A549 (cell line): Measurements from ENCODE around the gene TMEM30A. TPM values are rescaled to one million over a fixed set of nuclear protein-coding genes. Genes with fewer than 3 reads are reported as not detected.

Experiments used
- ATAC-seq, 2 experiments: fragments of 200-7000 bp in 1 of 2; fragments of >200 bp in 1 of 2; cut with Nextera tagmentation in 1 of 2; cut with Tn5 transposase in 1 of 2; 3 replicates each; pipeline versions ENCODE4 v1.8.0 to v1.9.1; 2018 to 2020; ENCODE audit warnings: mild to moderate bottlenecking in 1 of 2, moderate library complexity in 1 of 2
- CTCF ChIA-PET: fragments of 300-600 bp; sonication (Branson Sonifier 250); formaldehyde crosslinking; extraction: SDS; loops from one replicate; lab custom pipeline; 2021; ENCODE audit warnings: antibody characterized with exemption, inconsistent platforms; lab: Yijun Ruan, JAX
- POLR2A ChIA-PET: fragments of 350-600 bp; formaldehyde crosslinking; extraction: SDS; loops from one replicate; lab custom pipeline; 2021; ENCODE audit warnings: antibody characterized with exemption, inconsistent platforms; lab: Yijun Ruan, JAX
- DNase-seq, 2 experiments: peaks; one replicate each; pipeline versions ENCODE4 v3.0.0 to v3.0.0-alpha.2; 2011 to 2016; ENCODE audit warnings: low read depth in 1 of 2, low spot score in 1 of 2
- FAIRE-seq: peaks from 2 replicates; lab custom pipeline; 2011; peaks lifted over from hg19 to GRCh38; lab: Jason Lieb, UNC
- H3K27ac ChIP-seq, 2 experiments: fragments of >200 bp; sonication (Bioruptor Twin); formaldehyde crosslinking; 3 replicates each; pipeline ENCODE4 v1.5.1; 2016 to 2017
- H3K4me1 ChIP-seq: fragments of >200 bp; sonication (Bioruptor Twin); formaldehyde crosslinking; 3 replicates; pipeline ENCODE4 v1.6.1; 2016
- H3K4me2 ChIP-seq: fragments of >200 bp; sonication (Bioruptor Twin); formaldehyde crosslinking; 3 replicates; pipeline ENCODE4 v1.6.1; 2016
- H3K4me3 ChIP-seq: fragments of >200 bp; sonication (Bioruptor Twin); formaldehyde crosslinking; 3 replicates; pipeline ENCODE4 v1.5.1; 2016
- H3K9me3 ChIP-seq: fragments of >200 bp; sonication (Bioruptor Twin); formaldehyde crosslinking; 3 replicates; pipeline ENCODE4 v1.6.1; 2016
- CBX8 ChIP-seq: fragments of 200-600 bp; sonication (generic); IDR thresholded peaks from 2 replicates; pipeline ENCODE4 v1.6.1; 2016
- CEBPB ChIP-seq, 2 experiments: fragments of >200 bp in 1 of 2; sonication (Bioruptor Twin) in 1 of 2; formaldehyde crosslinking in 1 of 2; IDR thresholded peaks; 2 replicates each; pipeline ENCODE4 v1.6.1; 2012 to 2016
- CTCF ChIP-seq: fragments of >200 bp; sonication (Bioruptor Twin); formaldehyde crosslinking; IDR thresholded peaks from 3 replicates; pipeline ENCODE4 v1.5.1; 2016
- E2F6 ChIP-seq: IDR thresholded peaks from 2 replicates; pipeline ENCODE4 v1.6.1; 2012; ENCODE audit warnings: low read depth, borderline replicate concordance
- EHF ChIP-seq: fragments of 250-450 bp; sonication (Bioruptor Pico); IDR thresholded peaks from 2 replicates; pipeline ENCODE4 v1.5.0; 2020; ENCODE audit warnings: mild to moderate bottlenecking
- FOSL2 ChIP-seq, 2 experiments: fragments of 450-650 bp in 1 of 2; fragments of >200 bp in 1 of 2; sonication (Bioruptor Twin) in 1 of 2; formaldehyde crosslinking; IDR thresholded peaks; 2 replicates each; pipeline versions ENCODE4 v1.5.0 to v1.6.1; 2016 to 2020; ENCODE audit warnings: mild to moderate bottlenecking in 1 of 2, moderate library complexity in 1 of 2
- HDAC2 ChIP-seq: fragments of 200-600 bp; sonication (generic); IDR thresholded peaks from 2 replicates; pipeline ENCODE4 v1.6.1; 2016
- JUNB ChIP-seq: fragments of >200 bp; sonication (Bioruptor Twin); formaldehyde crosslinking; IDR thresholded peaks from 2 replicates; pipeline ENCODE4 v1.6.1; 2016
- KDM5A ChIP-seq: fragments of 200-600 bp; sonication (generic); IDR thresholded peaks from 2 replicates; pipeline ENCODE4 v1.6.1; 2016; ENCODE audit warnings: antibody characterized with exemption, mild to moderate bottlenecking
- MYC ChIP-seq: IDR thresholded peaks from 2 replicates; pipeline ENCODE4 v1.6.1; 2012; ENCODE audit warnings: mild to moderate bottlenecking, inconsistent platforms, low read length, improper control_type of control experiment, borderline replicate concordance
- RAD21 ChIP-seq, 2 experiments: fragments of >200 bp in 1 of 2; sonication (Bioruptor Twin) in 1 of 2; formaldehyde crosslinking in 1 of 2; IDR thresholded peaks in 1 of 2; conservative IDR thresholded peaks in 1 of 2; 2 replicates in 1 of 2; 3 replicates in 1 of 2; pipeline ENCODE4 v1.6.1; 2012 to 2018; ENCODE audit warnings: inconsistent platforms in 1 of 2
- REST ChIP-seq: fragments of 200-600 bp; sonication (generic); IDR thresholded peaks from 2 replicates; pipeline ENCODE4 v1.6.1; 2016; ENCODE audit warnings: antibody characterized with exemption, mild to moderate bottlenecking, moderate library complexity
- RNF2 ChIP-seq: fragments of 200-600 bp; sonication (generic); IDR thresholded peaks from 2 replicates; pipeline ENCODE4 v1.6.1; 2016; ENCODE audit warnings: low read depth, mild to moderate bottlenecking, antibody characterized with exemption, moderate library complexity, borderline replicate concordance
- SMC3 ChIP-seq: fragments of >200 bp; sonication (Bioruptor Twin); formaldehyde crosslinking; IDR thresholded peaks from 3 replicates; pipeline ENCODE4 v1.6.1; 2018; ENCODE audit warnings: inconsistent platforms
- SREBF2 ChIP-seq: fragments of 450-650 bp; IDR thresholded peaks from 2 replicates; pipeline ENCODE4 v1.6.1; 2014; ENCODE audit warnings: mild to moderate bottlenecking, moderate library complexity
- USF2 ChIP-seq: fragments of 450-650 bp; IDR thresholded peaks from 2 replicates; pipeline ENCODE4 v1.6.1; 2014; ENCODE audit warnings: antibody characterized with exemption
- ZFP36 ChIP-seq: fragments of 450-650 bp; IDR thresholded peaks from 2 replicates; pipeline ENCODE4 v1.6.1; 2014; ENCODE audit warnings: borderline replicate concordance; ENCODE audit not compliant: partially characterized antibody
- WGBS: methylation state at CpG from one replicate; pipeline ENCODE4 v1.1.6; 2017; ENCODE audit errors: missing lambda C conversion rate; 5-methylcytosine and 5-hydroxymethylcytosine counted together
- polyA plus RNA-seq, 4 experiments: library from polyadenylated mRNA; depleted of rRNA in 3 of 4; stranded (reverse); fragments of >200 nt; fragmentation: RNase III in 1 of 4; extraction: RNeasy Plus Mini Kit Qiagen cat#74134 plus additional on column Dnase treatment in 1 of 4; gene quantifications; 2 replicates in 3 of 4; 3 replicates in 1 of 4; pipeline ENCODE4 v1.2.3, GENCODE V29; 2011 to 2017

TMEM30A gene
- polyA plus RNA-seq, 2 of the 4 experiments (the other 2 are of a cell fraction), result 65.1 to 75.5 TPM

GRCh38 chr6:75221116-75221515 is 63.5 kb downstream of the TMEM30A start:
- Histone ChIP-seq H3K9me3 (no peaks in the 10 kb centered on the region), H3K27ac (no peak overlapping the region), H3K4me2 (no peak overlapping the region)
- no peak for ATAC-seq
- no peak for TF ChIP-seq CEBPB (IDR thresholded peaks at IDR 0.05)
- no peak for TF ChIP-seq SMC3
- no peak for TF ChIP-seq REST
- no peak for TF ChIP-seq CTCF
- TF ChIP-seq HDAC2, result no peak
- no peak for TF ChIP-seq SREBF2
- no peak for TF ChIP-seq FOSL2 (IDR thresholded peaks at IDR 0.05)
- TF ChIP-seq FOSL2 (CRISPR knock-in tag; IDR thresholded peaks at IDR 0.05), result no peak
- no peak for TF ChIP-seq JUNB
- TF ChIP-seq, all 56 proteins: peak for 0
- DNase-seq, result no peak
- H3K4me1 ChIP-seq, result 0 out of 3 replicates have a peak, but pooled peaks cover 3% of the 10 kb centered on the region
- no peak overlapping the region for H3K4me3 ChIP-seq
- POLR2A ChIA-PET, result no interaction called here
- CTCF ChIA-PET, result interaction anchor here (1.5 to 5.5 kb wide), 2 partner anchors 10 to 12 kb away, joined by 4 to 58 read pairs; no protein-coding TSS in a partner anchor
- no peak for FAIRE-seq
- 73% methylated on average over 4 of the region's 4 CpGs for WGBS

GRCh38 chr6:75220357-75220756 is 64.2 kb downstream of the TMEM30A start:
- CTCF ChIA-PET, result interaction anchor here (1.1 to 5.5 kb wide), 3 partner anchors 11 to 15 kb away, joined by 4 to 58 read pairs (median 4); partner anchors contain the start of gene COL12A1
- Histone ChIP-seq H3K4me3 (no peak overlapping the region), H3K4me1 (0 out of 3 replicates have a peak, but pooled peaks cover 3% of the 10 kb centered on the region), H3K9me3 (no peaks in the 10 kb centered on the region), H3K4me2 (no peak overlapping the region), H3K27ac (no peak overlapping the region)
- no peak for ATAC-seq
- TF ChIP-seq REST, result no peak
- no peak for TF ChIP-seq CEBPB (IDR thresholded peaks at IDR 0.05)
- TF ChIP-seq HDAC2, result no peak
- no peak for FAIRE-seq
- WGBS, result 53% methylated on average over 1 of the region's 1 CpG
- no peak for DNase-seq
- POLR2A ChIA-PET, result no interaction called here

- CTCF ChIA-PET, result interaction anchor here (0.6 to 5.5 kb wide), 4 partner anchors 10 to 1264 kb away, joined by 3 to 58 read pairs (median 4); no protein-coding TSS in a partner anchor
- 62% methylated on average over 3 of the region's 3 CpGs for WGBS
- no peak for DNase-seq
- TF ChIP-seq ZFP36 (no peak), RAD21 (conservative IDR thresholded peaks at IDR 0.05 in 1 of 2, IDR thresholded peaks at IDR 0.05 in 1 of 2) (no peak), CBX8 (no peak), HDAC2 (no peak), RNF2 (no peak), USF2 (no peak), MYC (no peak), CEBPB (IDR thresholded peaks at IDR 0.05) (no peak), E2F6 (no peak), EHF (CRISPR knock-in tag) (no peak), KDM5A (no peak)
- ATAC-seq, result no peak
- Histone ChIP-seq H3K4me2 (no peak overlapping the region), H3K27ac (no peak overlapping the region), H3K4me3 (no peak overlapping the region), H3K4me1 (0 out of 3 replicates have a peak, but pooled peaks cover 3% of the 10 kb centered on the region), H3K9me3 (no peaks in the 10 kb centered on the region)
- FAIRE-seq, result no peak
- POLR2A ChIA-PET, result no interaction called here
Observed at GRCh38 chr6:75219263-75219662, 65.3 kb downstream of the TMEM30A start.
